ENCODE data around the gene TRAF7. TPM values are rescaled to one million over a fixed set of nuclear protein-coding genes. Genes with fewer than 3 reads are reported as not detected.
A peak's percentile ranks its signal among the peaks of the same experiment; 100 is the strongest.

Gene TRAF7
- total and polyA plus RNA-seq, 2 of the 13 experiments (the other 11 are each of a cell fraction or from before 2014, with no cell fraction given): 47.9 to 65.6 TPM

GRCh38 chr16:2155091-2155950, at the start of gene TRAF7 (continued):
- TF ChIP-seq CREBL2 (CRISPR knock-in tag; IDR thresholded peaks at IDR 0.05; ENCODE audit: borderline replicate concordance) (no peak; the same call in 1 of the 2 replicates), ZBTB43 (CRISPR knock-in tag; conservative IDR thresholded peaks at IDR 0.05) (no peak), NFKBIZ (CRISPR knock-in tag; IDR thresholded peaks at IDR 0.05) (peak; percentile 80), ZFP37 (CRISPR knock-in tag; IDR thresholded peaks at IDR 0.05; ENCODE audit: borderline replicate concordance) (no peak), KLF15 (CRISPR knock-in tag; IDR thresholded peaks at IDR 0.05; ENCODE audit: borderline replicate concordance) (peak; percentile 70; the same call in 1 of the 2 replicates), ZNF788 (CRISPR knock-in tag; IDR thresholded peaks at IDR 0.05; ENCODE audit: borderline replicate concordance) (peak; percentile 19; the same call in 1 of the 2 replicates), HIVEP1 (CRISPR knock-in tag; IDR thresholded peaks at IDR 0.05) (peak; percentile 69; the same call in 1 of the 2 replicates), ZNF691 (CRISPR knock-in tag; IDR thresholded peaks at IDR 0.05; ENCODE audit: borderline replicate concordance, low read depth) (no peak), SP4 (CRISPR knock-in tag; IDR thresholded peaks at IDR 0.05) (peak; percentile 81; the same call in 1 of the 2 replicates), KMT2A (CRISPR knock-in tag; IDR thresholded peaks at IDR 0.05) (peak; percentile 75), ZBTB2 (CRISPR knock-in tag; IDR thresholded peaks at IDR 0.05; ENCODE audit: low read depth) (no peak), ATF2 (CRISPR knock-in tag; IDR thresholded peaks at IDR 0.05) (peak; percentile 17; the same call in 1 of the 2 replicates), ZNF580 (CRISPR knock-in tag; IDR thresholded peaks at IDR 0.05; ENCODE audit: borderline replicate concordance, low read depth) (peak; percentile 85), FLYWCH1 (CRISPR knock-in tag; IDR thresholded peaks at IDR 0.05) (no peak)
- TF ChIP-seq, protein P1, sequence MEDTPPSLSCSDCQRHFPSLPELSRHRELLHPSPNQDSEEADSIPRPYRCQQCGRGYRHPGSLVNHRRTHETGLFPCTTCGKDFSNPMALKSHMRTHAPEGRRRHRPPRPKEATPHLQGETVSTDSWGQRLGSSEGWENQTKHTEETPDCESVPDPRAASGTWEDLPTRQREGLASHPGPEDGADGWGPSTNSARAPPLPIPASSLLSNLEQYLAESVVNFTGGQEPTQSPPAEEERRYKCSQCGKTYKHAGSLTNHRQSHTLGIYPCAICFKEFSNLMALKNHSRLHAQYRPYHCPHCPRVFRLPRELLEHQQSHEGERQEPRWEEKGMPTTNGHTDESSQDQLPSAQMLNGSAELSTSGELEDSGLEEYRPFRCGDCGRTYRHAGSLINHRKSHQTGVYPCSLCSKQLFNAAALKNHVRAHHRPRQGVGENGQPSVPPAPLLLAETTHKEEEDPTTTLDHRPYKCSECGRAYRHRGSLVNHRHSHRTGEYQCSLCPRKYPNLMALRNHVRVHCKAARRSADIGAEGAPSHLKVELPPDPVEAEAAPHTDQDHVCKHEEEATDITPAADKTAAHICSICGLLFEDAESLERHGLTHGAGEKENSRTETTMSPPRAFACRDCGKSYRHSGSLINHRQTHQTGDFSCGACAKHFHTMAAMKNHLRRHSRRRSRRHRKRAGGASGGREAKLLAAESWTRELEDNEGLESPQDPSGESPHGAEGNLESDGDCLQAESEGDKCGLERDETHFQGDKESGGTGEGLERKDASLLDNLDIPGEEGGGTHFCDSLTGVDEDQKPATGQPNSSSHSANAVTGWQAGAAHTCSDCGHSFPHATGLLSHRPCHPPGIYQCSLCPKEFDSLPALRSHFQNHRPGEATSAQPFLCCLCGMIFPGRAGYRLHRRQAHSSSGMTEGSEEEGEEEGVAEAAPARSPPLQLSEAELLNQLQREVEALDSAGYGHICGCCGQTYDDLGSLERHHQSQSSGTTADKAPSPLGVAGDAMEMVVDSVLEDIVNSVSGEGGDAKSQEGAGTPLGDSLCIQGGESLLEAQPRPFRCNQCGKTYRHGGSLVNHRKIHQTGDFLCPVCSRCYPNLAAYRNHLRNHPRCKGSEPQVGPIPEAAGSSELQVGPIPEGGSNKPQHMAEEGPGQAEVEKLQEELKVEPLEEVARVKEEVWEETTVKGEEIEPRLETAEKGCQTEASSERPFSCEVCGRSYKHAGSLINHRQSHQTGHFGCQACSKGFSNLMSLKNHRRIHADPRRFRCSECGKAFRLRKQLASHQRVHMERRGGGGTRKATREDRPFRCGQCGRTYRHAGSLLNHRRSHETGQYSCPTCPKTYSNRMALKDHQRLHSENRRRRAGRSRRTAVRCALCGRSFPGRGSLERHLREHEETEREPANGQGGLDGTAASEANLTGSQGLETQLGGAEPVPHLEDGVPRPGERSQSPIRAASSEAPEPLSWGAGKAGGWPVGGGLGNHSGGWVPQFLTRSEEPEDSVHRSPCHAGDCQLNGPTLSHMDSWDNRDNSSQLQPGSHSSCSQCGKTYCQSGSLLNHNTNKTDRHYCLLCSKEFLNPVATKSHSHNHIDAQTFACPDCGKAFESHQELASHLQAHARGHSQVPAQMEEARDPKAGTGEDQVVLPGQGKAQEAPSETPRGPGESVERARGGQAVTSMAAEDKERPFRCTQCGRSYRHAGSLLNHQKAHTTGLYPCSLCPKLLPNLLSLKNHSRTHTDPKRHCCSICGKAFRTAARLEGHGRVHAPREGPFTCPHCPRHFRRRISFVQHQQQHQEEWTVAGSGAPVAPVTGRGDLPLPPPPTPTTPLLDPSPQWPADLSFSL (CRISPR knock-in tag; IDR thresholded peaks at IDR 0.05): no peak
